ENCODE measurements around the gene KLHL18.
"Not testable (repeated sequence)": the region's sequence is repeated elsewhere in the genome, so short reads cannot be mapped to it uniquely, and the experiment has no call there.

Gene KLHL18

DNA sequence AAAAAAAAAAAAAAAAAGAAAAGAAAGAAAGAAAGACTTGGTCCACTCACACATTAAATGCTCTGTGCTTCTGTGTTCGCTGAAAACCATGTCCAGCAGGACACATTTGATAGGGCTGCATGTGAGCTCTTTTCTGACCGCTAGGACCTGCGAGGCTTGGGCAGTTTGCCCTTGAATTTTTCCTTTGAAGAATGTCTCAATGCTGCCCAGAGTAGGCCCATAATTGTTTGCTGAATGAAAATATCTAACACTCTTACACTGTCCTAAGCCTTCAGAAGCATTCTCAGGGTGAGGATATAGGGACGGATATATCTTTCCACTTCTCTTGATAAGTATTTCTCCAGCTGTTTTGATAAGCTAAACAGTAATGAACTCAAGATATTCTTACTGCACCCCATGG, 6.2 kb upstream of the KLHL18 start:
- DNase-seq: no peak

DNA sequence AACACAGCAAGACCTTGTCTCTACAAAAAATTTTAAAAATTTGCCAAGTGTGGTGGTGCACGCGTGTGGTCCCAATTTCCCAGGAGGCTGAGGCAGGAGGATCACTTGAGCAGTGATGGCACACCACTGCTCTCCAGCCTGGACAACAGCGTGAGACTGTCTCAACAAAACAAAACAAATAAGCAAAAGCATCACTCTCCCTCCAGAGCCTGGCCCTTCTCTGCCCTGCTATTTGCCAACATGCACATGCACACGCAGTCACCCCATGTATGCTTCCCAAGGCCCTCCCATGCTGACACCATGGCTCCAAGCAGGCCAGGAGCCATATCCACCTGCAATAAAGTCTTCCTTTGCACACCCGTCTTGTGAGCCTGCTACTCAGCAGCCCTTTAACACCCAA, 2.2 kb upstream of the KLHL18 start:
- no peak for DNase-seq

DNA sequence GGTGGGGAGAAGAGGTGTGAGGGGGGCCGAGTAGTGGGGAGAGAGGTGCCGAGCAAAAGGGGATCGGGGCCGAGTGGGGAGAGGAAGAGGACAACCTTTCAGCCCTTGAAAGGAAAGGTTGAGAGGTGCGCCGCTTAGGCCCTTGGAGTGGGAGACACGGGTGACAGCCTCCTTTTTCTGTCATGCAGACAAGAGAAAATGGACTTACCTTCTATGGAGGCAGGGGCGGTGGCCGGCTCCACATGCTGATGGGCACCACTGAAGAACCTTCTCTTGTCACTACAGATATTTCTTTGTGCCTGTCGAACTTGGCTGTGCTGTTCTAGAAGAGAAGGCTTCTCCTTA, 421 bp downstream of the KLHL18 start:
- DNase-seq: no peak

DNA sequence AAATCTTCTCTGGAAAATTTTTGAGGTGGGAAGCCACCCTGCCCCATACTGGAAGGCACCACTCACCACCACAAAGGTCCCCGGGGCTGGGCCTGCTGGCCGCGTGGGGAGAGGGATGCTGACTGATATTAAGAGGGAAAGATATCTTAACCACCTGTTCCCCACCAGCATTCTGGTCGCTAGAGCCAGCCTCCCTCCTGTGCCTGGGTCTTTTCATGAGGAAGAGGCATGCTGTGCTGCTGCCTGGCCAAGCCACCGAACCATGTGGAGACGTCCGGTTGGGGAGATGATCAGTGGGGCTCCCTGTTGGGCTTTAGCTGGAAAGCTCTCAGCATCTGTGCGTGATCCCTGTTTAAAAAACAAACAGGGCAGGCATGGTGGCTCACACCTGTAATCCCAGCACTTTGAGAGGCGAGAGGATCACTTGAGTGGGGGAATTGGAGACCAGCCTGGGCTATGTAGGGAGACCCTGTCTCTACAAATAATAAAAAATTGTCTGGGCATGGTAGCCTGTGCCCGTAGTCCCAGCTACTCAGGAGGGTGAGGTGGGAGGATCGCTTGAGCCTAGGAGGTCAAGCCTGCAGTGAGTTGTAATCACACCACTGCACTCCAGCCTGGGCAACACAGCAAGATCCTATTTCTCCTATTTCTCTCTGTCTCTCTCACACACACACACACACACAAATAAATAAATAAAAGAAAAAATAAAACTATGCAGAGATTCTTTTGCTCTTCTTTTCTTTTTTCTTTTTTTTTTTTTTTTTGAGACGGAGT, 1.0 kb downstream of the KLHL18 start:
- no peak for DNase-seq

DNA sequence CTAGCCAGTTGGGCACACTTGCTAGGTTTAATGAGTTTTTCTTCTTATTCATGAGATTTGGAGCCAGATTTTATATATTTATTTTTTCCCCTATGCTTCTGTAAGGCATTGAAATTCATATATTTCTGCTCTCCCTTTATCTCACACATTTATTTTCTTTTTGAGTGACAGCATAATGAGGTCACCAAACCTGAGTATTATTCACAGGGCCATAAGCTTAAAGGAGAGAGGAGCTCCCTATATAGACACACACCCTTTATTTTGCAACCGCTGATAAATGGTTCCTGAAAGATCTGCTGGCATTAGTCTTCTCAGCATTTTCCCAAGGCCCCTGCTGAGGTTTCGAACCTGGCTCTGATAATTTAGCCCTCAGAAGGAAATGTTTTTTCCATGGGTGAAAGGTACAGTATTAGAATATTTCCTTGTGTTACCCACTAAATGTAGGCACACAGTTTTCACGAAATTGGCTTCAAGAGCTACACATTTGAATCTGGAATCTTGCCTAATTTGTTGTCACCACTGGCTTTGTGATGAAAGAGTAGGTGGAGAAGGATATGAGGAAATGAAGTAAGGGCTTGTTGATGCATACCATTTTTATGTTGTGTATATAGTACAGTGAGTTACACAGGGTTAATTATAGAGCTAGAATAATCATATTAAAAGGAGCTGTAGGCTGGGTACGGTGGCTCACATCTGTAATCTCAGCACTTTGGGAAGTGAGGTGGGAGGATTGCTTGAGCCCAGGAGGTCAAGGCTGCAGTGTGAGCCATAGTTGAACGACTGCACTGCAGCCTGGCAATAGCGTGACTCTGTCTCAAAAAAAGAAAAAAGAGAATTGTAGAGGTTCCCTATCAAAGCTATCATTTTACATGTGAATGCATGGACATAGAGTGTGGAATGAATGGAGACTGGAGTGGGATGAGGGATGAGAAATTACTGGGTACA, 6.5 kb downstream of the KLHL18 start:
- DNase-seq: no peak

DNA sequence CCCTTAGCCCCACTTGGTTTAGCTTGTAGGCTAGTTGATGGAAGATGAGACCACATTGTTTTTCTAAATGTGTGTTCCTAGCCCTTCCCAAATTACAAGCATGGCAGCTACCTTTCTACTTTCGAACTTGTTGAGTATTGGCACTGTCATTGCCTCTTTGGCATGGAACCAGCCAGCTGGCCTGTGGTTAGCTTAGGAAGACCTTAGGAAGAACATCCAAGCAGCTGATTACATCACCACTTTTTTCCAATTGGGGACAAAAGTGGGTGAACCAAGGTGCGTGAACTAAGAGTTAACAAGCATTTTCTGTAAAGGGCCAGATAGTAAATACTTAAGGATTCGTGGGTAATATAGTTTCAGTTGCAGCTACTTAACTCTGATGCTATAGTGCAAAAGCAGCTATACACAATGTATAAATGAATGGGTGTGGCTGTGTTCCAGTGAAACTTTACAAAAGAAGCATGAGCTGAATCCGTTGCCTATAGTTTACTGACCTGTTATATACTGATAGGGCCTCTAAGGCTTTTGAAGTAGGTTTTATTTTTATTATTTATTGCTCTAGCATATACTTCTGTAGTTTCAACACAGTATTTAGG, 8.5 kb downstream of the KLHL18 start:
- DNase-seq: no peak

DNA sequence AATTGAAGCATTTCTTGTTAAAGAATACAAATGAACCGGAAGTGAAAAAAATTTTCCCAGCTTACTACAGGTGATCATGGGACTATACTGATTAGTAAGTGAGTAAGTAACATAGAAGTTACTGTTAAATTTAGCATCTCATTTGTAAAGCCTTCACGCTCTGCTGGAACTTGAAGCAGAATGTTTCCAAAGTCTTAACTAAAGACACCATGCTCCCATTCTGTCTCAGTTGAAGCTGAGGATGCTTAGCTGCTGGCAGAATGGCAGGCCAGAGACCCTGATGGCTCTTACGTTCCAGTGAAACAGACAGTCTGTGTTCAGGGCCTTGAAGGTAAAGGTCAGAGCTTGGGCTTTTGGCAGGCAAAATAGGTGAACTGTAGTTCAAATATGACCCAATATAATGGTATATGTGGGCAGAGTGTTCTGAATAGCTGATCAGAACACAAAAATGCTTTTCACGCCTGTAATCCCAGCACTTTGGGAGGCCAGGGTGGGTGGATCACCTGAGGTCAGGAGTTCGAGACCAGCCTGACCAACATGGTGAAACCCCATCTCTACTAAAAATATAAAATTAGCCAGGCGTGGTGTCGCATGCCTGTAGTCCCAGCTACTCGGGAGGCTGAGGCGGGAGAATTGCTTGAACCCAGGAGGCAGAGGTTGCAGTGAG, 9.1 kb downstream of the KLHL18 start:
- DNase-seq: not testable (repeated sequence)

DNA sequence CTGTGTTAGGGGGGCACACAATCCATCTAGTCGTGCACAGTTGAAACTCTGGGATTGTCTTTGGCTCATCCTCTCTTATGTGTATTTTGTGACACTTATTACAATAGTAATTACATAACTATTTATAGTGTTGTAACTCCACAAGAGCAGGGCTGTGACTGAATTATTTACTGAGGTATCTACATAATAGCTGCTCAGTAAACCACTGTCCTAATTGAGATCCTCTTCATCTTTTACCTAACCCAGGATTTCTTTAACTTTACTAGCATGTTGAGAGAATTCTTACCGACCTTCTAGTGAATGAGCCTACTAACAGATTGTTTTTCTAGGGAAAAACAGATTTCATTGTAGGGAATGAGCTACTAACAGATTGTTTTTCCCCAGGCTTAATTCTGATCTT, 11.1 kb downstream of the KLHL18 start:
- DNase-seq: no peak

DNA sequence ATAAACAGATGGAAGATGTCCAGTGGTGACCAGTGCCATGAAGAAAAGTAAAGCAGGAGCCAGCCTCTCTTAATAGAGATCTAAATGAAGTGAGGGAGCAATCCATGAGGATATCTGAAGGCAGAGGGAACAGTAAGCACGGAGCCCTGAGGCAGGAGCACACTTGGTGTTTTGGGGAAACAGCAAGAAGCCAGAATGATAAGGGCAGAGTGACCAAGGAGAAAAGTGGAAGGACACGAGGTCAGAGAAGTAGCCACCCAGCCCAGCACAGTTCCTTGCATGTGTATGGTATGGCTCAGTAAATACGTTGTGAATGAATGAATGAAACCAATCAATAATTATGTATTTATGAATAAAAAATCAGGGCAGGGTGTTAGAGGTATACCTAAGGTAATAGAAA, 11.6 kb downstream of the KLHL18 start:
- no peak for DNase-seq

DNA sequence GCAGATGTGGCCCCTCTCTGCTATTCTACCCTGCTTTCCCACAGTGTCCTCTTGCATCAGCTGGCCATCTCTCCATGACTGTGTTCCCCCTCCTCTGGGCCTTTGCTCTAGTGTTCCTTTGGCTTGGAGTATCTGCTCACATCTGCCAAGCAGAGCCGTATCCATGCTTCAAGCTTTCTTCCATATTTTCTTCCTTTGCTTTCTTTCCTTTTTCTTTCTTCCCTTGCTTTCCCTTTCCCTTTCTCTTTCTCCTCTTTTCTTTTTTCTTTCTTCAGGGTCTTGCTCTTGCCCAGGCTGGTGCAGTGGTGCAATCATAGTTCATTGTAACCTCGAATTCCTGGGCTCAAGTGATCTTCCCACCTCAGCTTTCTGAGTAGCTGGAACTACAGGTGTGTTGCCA, 12.6 kb downstream of the KLHL18 start:
- DNase-seq: no peak

DNA sequence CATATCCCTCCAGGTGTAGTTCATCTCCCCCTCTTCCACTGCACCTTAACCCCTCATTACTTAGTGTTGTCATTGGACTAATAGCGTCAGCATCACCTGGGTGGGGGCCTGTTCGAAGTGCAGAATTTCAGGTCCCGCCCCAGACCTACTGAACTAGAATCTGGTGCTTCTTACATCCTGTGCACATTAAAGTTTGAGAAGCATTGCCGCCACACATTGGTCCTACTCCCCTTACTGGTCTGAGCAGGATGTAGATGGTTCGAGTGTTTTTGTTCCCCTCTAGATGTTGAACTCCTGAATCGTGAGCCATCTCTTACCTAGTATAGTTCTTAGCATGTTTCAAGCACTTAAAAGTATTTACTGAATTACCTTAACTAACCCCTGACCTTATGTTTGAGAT, 13.2 kb downstream of the KLHL18 start:
- no peak for DNase-seq

DNA sequence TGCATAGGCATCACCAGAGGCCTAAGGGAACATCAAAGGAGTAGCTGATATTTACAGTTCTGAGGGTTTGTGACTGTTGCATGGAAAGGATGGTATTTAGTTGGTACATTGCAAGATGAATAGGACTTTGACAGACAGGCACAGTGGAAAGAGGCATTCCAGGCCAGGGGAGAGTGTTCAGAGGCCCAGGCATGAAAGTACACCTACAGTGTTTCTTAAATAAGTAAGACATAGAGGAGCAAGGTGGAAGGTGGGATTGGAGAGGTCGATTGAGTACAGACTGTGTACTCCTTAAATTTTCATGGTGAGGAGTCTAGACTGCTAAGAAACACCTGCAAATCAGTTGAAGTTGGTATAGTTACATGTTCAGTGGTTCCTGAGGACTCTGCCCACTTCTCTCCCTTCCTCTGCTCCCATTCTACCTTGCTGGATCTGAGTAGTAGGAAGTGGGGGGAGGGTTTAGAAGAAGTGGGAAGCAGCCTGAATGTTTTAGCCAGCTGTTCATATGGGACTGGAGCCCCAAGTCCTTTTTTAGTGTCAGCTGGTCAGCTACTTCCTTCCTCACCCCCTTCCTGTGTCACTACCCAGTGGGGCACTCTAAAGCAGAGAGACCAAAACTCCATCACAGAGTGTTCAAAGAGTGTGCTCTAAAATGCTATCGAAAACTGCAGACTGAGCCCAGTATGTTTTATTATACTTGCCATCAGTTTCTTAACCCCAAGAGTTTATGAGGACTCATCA, 14.0 kb downstream of the KLHL18 start:
- no peak for DNase-seq

DNA sequence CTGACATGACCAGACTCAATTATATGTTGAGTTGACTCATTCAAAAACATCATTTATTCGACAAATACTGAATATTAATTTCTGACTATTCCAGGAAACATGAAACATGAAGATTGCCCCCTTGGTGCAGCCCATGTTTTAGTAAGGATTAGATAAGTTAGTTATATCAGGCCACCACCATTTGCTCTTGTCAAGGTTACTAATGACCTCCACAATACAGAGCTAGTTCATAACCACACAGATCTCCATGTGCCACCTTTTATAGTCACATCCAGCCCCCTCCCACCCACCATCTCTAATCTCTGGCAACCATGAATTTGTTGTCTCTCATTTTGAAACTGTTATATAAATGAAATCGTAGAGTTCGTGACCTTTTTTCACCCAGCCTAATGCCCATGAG, 15.7 kb downstream of the KLHL18 start:
- no peak for DNase-seq

DNA sequence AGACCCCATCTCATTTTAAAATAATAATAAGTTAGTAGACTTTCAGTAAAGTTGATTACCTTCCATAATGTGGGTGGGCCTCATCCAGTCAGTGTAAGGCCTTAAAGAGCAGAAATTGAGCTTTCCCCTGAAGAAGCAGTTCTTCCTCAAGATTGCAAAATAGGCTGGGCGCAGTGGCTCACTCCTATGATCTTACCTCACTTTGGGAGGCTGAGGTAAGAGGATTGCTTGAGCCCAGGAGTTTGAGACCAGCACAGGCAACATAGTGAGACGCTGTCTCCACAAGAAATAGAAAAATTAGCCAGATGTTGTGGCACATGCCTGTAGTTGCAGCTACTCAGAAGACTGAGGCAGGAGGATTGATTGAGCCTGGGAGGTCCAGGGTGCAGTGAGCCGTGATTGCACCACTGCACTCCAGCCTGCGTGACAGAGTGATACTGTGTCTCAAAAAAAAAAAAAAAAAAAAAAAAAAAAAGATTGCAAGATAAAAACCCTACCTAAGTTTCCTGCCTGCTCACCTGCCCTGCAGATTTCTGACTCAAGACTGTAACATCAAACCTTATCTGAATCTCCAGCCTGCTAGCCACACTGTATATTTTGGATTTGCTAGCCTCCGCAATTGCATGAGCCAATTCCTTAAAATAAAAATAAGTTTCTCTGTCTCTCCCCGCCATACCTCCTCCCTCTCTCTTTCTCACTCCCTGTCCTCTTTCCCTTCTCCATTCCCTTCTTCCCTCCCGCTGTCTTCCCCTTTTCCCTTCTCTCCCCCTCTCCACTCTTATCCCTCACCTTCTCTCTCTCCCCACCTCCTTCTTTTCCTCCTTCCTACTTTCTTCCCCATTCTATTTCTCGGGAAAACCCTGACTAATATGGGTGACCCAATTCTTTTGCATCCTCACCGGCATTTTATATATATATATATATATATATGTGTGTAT, 16.9 kb downstream of the KLHL18 start:
- DNase-seq: no peak

DNA sequence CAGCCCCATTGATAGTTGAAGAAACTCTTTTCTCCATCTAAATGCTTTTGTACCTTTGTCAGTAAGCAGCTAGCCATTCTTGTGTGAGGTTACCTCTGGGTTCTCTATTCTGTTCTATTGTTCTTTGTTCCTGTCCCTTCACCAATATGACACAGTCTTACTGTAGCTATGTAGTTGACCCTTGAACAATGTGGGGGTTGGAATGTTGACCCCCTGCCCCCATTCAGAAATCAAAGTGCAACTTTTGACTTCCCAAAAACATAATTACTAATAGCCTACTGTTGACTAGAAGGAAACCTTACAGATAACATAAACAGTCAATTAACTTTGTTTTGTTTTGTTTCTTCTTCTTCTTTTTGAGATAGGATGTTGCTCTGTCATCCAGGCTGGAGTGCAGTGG, 18.7 kb downstream of the KLHL18 start:
- DNase-seq: no peak

DNA sequence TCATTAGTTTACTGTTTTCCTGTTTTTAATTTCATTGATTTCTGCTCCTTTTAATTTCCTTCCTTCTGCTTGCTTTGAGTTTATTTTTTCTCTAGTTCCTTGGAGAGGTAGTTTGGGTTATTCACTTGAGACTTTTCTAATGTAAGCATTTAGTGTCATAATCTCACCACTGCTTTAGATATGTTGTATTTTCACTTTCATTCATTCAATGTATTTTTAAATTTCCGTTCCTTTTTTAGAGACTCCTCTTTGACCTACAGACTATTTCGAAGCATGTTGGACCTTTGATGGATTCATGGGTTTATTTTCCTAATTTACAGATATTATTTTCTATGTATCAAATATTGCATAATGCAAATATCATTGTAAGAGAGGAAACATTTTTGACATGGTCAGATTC, 23.3 kb downstream of the KLHL18 start:
- DNase-seq: no peak

DNA sequence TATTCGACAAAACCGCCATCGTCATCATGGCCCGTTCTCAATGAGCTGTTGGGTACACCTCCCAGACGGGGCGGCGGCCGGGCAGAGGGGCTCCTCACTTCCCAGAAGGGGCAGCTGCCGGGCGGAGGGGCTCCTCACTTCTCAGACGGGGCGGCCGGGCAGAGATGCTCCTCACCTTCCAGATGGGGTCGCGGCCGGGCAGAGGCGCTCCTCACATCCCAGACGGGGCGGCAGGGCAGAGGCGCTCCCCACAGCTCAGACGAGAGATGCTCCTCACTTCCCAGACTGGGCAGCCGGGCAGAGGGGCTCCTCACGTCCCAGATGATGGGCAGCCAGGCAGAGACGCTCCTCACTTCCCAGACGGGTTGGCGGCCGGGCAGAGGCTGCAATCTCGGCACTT, 26.5 kb downstream of the KLHL18 start:
- not testable (repeated sequence) for DNase-seq

DNA sequence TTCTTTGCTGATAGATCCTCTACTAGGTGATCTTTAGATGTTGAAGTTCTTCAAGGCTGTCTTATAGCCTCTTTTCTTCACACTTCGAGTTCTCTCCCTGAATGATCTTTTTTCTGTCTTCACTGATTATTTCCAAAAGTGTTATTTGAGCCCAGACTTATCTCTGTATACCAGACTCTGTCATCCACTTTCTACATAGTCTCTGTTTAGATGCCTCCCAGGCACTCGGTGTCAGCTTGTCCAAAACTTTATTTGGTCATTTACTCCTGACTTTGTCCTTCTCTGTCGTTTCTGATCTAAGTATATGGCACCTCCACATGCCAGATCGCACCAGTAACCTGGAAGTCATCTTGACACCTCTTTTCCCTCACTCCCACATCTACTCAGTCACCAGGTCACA, 27.6 kb downstream of the KLHL18 start:
- no peak for DNase-seq

DNA sequence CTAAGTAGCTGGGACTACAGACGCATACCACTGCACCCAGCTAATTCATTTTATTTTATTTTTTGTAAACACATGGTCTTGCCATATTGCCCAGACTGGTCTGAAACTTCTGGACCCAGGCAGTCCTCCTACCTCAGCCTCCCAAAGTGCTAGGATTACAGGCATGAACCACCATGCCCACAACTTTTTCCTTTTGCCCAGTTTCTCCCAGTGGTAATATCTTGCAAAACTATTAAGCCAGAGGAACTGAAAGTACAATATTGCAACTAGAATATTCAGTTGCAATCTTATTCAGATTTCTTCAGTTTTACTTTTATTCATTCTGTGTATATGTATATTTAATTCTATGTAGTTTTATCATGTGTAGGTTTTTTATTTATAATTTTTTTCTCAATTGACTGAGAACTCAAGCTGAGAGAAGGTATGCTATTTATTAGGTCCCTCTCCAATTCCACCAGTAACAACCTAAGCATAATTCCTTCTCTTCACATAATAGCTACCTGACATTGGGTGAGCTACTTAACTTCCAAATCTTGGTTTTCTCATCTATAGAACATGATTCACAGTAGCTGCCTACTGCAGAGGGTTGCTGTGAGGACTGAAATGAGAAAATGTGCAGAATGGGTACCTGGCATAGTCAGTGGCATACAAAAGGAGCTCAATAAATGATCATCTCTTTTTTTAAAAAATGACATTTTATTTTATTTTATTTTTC, 30.8 kb downstream of the KLHL18 start:
- DNase-seq: no peak

DNA sequence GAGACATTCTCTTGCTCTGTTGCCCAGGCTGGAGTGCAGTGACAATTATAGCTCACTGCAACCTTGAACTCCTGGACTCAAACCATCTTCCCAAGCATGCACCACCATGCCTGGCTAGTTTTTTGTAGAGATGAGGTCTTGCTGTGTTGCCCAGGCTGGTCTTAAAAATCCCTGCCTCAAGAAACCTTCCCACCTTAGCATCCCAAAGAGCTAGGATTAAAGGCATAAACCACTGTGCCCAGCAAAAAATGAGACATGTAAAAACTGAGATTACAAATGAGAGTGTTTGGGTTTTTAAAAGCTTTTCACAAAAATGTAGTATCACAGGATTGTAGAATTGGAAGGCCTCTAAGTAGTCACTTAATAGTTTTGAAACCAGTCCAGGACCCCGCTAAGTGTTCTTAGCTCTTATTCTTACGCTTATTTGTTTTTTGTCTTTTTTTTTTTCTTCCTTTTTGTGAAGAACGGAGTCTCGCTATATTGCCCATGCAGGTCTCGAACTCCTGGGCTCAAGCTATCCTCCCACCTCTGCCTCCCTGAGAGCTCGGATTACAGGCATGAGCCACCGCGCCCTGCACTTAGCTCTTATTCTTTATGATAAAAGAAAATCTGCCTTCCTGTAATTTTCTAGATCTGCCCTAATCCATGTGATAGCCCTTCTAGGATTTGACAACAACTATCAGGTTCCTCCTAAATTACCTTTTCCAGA, 31.5 kb downstream of the KLHL18 start:
- DNase-seq: no peak

All from SIG-M5 (cell line).